GM18951 (cell line): ENCODE data around the gene SAAL1.

ENCODE experiments used
- POLR2A ChIP-seq: IDR thresholded peaks from 4 replicates; pipeline ENCODE4 v1.6.1; 2011; ENCODE audit warnings: mild to moderate bottlenecking; ENCODE audit not compliant: insufficient read length, insufficient read depth; ENCODE audit errors: extremely low read depth
- in situ Hi-C: fragments of 300-500 bp; cut with MboI; formaldehyde crosslinking; loops from one replicate; pipeline ENCODE4 v1.12.0; 2022; ENCODE audit warnings: low sequenced_read_pairs, mixed read lengths, inconsistent platforms; ENCODE audit not compliant: unreplicated experiment

SAAL1 gene

GRCh38 chr11:18066626-18067025 is 39.3 kb downstream of the SAAL1 start:
- no peak for TF ChIP-seq POLR2A
- in situ Hi-C loops, result no loop called here

GRCh38 chr11:18065572-18065971 is 40.3 kb downstream of the SAAL1 start:
- no peak for TF ChIP-seq POLR2A
- in situ Hi-C loops, result no loop called here

GRCh38 chr11:18064450-18065054 is 41.3 kb downstream of the SAAL1 start:
- no peak for TF ChIP-seq POLR2A
- in situ Hi-C loops, result no loop called here

- no peak for TF ChIP-seq POLR2A
- in situ Hi-C loops, result no loop called here
These were observed 41.9 kb downstream of the SAAL1 start for GRCh38 chr11:18063862-18064434.

GRCh38 chr11:18063125-18063524 is 42.8 kb downstream of the SAAL1 start:
- TF ChIP-seq POLR2A, result no peak
- in situ Hi-C loops, result no loop called here

- in situ Hi-C loops, result no loop called here
- TF ChIP-seq POLR2A, result no peak
These were observed 44.5 kb downstream of the SAAL1 start for GRCh38 chr11:18061351-18061750.

- no peak for TF ChIP-seq POLR2A
- in situ Hi-C loops, result no loop called here
These were observed 49.2 kb downstream of the SAAL1 start for GRCh38 chr11:18056561-18057181.

- TF ChIP-seq POLR2A, result no peak
- in situ Hi-C loops, result no loop called here
These were observed 51.3 kb downstream of the SAAL1 start for GRCh38 chr11:18054511-18055103.

- TF ChIP-seq POLR2A, result no peak
- in situ Hi-C loops, result no loop called here
These were observed 55.0 kb downstream of the SAAL1 start for GRCh38 chr11:18050848-18051247.

GRCh38 chr11:18046116-18046777 is 59.6 kb downstream of the SAAL1 start, which contains the start of gene TPH1:
Gene TPH1 (minus strand): TSS chr11:18046269. CDS start chr11:18040762, 5,507 bp downstream.
- in situ Hi-C loops, result no loop called here

GRCh38 chr11:18036456-18036855 is 69.4 kb downstream of the SAAL1 start:
- TF ChIP-seq POLR2A, result no peak
- in situ Hi-C loops, result no loop called here

More at GRCh38 chr11:18046116-18046777, 59.6 kb downstream of the SAAL1 start, which contains the start of gene TPH1:
- no peak for TF ChIP-seq POLR2A
